ENCODE measurements around the gene GRIN2B. TPM values are rescaled to one million over a fixed set of nuclear protein-coding genes. Genes with fewer than 3 reads are reported as not detected.

GRIN2B gene
- not detected in 2 replicates for total RNA-seq

DNA sequence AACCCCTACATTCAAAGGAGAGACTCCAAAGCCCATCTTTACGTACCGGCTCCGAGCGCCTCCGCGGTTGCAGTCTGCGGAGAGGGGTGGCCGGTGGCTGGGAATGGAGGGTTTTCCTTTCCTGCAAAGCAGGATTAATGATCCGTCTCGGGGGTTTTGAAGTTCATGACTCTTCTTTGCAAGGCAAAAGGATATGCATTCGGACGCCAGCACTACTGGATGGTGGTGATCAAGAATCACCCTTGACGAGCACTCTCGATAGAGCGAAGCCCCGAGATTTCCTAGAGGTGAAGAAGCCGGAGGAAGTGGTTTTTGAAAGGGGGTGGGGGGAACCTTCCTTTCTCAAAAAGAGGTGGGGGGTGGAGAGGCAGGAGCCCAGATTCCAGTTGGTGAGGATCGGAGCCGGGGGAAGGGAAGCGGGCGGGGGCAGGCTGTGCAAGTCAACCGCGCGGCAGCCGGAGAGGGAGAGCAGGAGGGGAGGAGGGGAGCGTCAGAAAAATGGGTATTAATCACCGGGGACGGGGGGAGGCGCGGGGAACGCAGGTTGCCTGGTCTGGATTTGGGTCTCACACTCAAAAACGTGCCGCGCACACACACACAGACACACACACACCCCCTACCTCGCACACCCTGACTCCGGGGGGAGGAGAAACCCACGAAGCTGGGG lies at the start of gene GRIN2B:
Gene GRIN2B (minus strand): TSS at position 307 of the 667 bp plus-strand sequence. CDS start 115,394 bp downstream, outside the sequence.

